ENCODE measurements around the gene GLI1.
"Not testable (repeated sequence)": the region's sequence is repeated elsewhere in the genome, so short reads cannot be mapped to it uniquely, and the experiment has no call there.

GLI1 gene

GRCh38 chr12:57476162-57476992 is 16.8 kb downstream of the GLI1 start:
- DNase-seq, result no peak

GRCh38 chr12:57476993-57477709 is 17.6 kb downstream of the GLI1 start:
- DNase-seq, result no peak

- no peak for DNase-seq
Measured at GRCh38 chr12:57477710-57478681, 18.4 kb downstream of the GLI1 start.

DNA sequence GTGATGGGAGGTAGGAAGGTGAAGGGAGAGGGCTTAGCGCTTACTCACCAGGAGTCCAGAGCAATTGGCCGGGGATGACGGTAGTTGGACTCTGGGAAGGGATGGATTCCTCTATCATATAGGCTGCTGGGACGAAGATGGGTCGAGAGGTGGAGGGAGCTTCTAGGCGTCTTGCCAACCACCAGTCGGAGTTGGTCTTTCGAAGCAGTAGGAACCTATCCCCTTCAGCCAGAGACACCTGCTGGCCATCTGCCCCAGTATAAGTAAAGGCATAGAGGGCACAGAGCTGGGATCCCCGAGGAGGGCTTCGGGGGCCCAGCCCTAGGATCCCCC is 19.4 kb downstream of the GLI1 start:
- no peak for DNase-seq

- DNase-seq, result no peak
Measured at GRCh38 chr12:57479376-57480115, 20.0 kb downstream of the GLI1 start, which contains the start of gene ARHGAP9. Gene ARHGAP9 (minus strand): TSS chr12:57479866. CDS start chr12:57479406, 460 bp downstream.

DNA sequence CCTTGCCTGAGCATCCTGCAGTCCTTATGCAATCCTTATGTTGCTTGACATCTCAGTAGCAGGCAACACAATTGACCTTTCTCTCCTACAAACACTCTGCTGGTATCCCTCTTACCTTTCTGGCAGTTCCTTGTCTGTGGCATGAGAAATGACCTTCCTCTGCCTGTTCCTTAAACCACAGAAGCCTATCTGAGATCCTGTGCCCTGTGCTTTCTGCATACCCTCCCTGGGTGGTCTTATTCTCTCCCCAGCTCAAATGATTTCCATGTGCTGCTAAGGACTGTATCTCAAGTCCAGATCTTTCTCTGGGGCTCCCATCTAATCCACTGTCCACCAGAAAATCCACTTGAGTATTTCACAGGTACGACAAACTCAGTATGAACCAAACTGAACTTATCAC is 22.1 kb downstream of the GLI1 start:
- DNase-seq, result no peak

DNA sequence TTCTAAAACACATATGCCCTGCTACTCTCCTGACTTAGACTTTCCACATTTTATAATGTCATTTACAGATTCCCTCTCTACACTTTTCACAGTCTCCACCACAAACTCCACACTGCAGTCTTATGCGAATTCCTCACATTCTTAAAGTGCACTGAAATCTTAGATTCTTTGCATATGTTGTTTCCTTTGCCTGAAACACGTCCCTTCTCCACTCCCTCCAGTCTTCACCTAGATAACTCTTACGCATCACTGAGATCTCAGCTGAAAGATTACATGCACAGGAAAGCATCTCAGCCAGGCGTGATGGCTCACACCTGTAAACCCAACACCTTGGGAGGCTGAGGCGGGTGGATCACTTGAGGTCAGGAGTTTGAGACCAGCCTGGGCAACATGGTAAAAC is 23.9 kb downstream of the GLI1 start:
- DNase-seq, result peak; percentile 83

GRCh38 chr12:57485695-57486094 is 26.1 kb downstream of the GLI1 start:
- no peak for DNase-seq

DNA sequence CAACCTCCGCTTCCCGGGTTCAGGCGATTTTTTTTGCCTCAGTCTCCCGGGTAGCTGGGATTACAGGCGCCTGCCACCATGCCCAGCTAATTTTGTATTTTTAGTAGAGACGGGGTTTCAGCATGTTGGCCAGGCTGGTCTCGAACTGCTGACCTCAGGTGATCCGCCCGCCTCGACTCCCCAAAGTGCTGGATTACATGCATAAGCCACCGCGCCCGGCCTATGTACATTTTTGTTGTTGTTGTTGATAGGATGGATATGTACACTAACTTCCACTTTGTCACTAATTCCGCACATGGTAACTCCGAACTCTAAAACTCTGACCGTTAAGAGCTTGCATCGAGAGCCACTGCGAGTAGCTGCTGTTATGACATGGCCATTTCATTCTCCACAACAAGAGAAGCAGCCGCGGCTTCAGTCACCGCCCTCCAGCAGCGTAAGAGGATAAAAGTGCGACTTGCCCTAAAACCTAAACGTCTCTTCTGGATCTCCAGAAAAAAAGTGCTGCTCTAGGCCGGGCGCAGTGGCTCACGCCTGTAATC is 27.5 kb downstream of the GLI1 start:
- DNase-seq, result no peak

DNA sequence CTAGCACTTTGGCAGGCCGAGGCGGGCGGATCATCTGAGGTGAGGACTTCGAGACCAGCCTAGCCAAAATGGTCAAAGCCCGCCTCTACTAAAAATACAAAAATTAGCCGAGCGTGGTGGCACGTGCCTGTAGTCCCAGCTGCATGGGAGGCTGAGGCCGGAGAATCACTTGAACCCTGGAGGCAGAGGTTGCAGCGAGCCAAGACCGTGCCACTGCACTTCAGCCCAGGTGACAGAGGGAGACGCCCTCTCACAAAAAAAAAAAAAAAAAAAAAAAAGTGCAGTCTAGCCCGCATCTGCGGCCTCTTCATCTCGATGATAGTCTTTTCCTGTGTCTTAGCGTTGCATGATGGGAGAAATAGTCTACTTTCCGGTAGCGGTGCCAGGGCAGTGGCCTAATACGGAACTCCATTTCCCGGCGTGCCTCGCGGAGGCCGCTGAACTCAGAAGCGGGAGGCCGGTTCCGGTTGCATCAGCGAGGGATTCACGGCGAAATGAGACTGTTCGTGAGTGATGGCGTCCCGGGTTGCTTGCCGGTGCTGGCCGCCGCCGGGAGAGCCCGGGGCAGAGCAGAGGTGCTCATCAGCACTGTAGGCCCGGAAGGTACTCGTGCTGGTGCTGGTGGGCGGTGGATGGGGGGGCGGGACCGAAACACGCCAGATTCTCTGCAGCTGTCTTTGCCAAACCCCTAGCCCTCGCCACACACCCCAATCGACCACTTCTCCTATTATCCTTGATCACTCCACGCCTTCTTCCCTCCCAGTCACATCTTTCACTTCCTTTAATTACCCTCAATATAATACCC is 28.2 kb downstream of the GLI1 start, which contains the start of gene MARS1:
TSS of gene MARS1 (plus strand) at position 472 of the 805 bp plus-strand sequence. CDS start at position 495, 23 bp downstream.
- peak; percentile 98 for DNase-seq

GRCh38 chr12:57488402-57489156 is 29.0 kb downstream of the GLI1 start:
- no peak for DNase-seq

DNA sequence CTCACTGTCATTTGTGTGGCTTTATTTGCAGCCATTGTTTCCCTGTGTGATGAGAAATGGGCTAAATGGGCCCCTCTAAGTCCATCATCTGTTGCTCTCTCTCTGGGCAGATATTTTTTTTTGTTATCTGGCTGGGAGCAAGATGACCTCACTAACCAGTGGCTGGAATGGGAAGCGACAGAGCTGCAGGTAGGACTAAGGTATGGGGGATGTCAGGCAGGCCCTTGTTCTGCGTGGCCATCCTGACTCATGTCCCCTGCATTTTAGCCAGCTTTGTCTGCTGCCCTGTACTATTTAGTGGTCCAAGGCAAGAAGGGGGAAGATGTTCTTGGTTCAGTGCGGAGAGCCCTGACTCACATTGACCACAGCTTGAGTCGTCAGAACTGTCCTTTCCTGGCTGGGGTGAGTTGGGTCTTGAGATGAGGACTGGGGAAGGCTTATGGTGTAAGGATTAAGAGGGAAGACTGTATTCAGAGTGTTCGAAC is 29.6 kb downstream of the GLI1 start:
- DNase-seq, result peak; percentile 24

GRCh38 chr12:57490126-57490525 is 30.5 kb downstream of the GLI1 start:
- DNase-seq, result no peak

DNA sequence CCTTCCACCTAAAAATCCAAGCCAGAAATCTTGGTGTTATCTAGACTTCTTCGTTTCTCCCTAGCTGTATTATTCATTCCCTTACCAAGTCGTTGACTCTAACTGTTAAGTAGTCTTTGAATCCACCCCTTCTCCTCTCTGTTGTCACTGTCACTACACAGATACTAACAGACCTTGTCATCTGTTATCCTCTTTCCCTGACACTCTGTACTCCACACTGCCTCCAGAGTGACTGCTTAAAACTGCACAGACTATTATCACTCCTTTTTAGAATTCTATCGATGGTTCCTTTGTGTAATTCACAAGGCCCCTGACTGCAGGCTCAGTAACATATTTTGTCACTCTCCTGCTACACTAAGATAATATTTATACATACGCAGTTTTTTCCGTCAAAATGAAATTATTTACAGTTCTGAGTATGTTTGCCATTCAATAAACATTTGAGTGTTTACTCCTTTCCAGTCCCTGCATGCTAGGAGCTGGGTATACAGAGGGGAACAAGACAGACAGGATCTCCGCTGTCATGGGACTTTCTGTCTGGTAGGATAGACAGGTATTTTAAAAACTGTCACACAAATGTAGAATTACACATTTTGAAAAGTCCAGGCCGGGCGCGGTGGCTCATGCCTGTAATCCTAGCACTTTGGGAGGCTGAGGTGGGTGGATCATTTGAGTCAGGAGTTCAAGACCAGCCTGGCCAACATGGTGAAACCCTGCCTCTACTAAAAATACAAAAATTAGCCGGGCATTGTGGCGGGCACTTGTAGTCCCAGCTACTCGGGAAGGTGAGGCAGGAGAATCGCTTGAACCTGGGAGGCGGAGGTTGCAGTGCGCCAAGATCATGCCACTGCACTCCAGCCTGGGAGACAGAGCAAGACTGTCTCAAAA is 32.1 kb downstream of the GLI1 start:
- no peak for DNase-seq

DNA sequence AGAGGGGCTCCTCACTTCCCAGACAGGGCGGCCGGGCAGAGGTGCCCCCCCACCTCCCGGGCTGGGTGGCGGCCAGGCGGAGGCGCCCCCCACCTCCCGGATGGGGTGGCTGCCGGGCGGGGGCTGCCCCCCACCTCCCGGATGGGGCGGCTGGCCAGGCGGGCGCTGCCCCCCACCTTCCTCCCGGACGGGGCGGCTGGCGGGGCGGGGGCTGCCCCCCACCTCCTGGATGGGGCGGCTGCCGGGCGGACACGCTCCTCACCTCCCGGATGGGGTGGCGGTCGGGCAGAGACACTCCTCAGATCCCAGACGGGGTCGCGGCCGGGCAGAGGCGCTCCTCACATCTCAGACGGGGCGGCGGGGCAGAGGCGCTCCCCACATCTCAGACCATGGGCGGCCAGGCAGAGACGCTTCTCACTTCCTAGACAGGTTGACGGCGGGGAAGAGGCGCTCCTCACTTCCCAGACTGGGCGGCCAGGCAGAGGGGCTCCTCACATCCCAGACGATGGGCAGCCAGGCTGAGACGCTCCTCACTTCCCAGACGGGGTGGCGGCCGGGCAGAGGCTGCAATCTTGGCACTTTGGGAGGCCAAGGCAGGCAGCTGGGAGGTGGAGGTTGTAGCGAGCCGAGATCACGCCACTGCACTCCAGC is 35.6 kb downstream of the GLI1 start:
- DNase-seq, result not testable (repeated sequence)

- DNase-seq, result no peak
Measured at GRCh38 chr12:57496822-57497221, 37.2 kb downstream of the GLI1 start.

- DNase-seq, result no peak
Measured at GRCh38 chr12:57497223-57498131, 37.9 kb downstream of the GLI1 start.
